Colon (tissue), 2 donors: ENCODE data around the gene MRPL27.
"Not testable (repeated sequence)": the region's sequence is repeated elsewhere in the genome, so short reads cannot be mapped to it uniquely, and the experiment has no call there.

Experiments
- FAIRE-seq: peaks from 2 replicates; lab custom pipeline; 2012; peaks lifted over from hg19 to GRCh38; lab: Jason Lieb, UNC
- donor health status: control.
- donor health status: control.

MRPL27 gene

GRCh38 chr17:50372758-50373556 lies at the start of gene MRPL27, which contains the start of gene EME1:
MRPL27 (minus strand) TSS chr17:50373184; CDS start chr17:50373170, 14 bp downstream.
EME1 (plus strand) TSS chr17:50373229; CDS start chr17:50375209, 1,980 bp downstream.
- FAIRE-seq = no peak

- no peak for FAIRE-seq
Measured at GRCh38 chr17:50422738-50423137, 49.8 kb upstream of the MRPL27 start.

- FAIRE-seq = peak; percentile 41
Measured at GRCh38 chr17:50421308-50422051, 48.5 kb upstream of the MRPL27 start.

- FAIRE-seq = no peak
Measured at GRCh38 chr17:50420419-50421112, 47.6 kb upstream of the MRPL27 start.

- FAIRE-seq = not testable (repeated sequence)
Measured at GRCh38 chr17:50419577-50419976, 46.6 kb upstream of the MRPL27 start.

GRCh38 chr17:50414808-50415207 lies 41.8 kb upstream of the MRPL27 start:
- FAIRE-seq = no peak

GRCh38 chr17:50412188-50412732 lies 39.3 kb upstream of the MRPL27 start:
- no peak for FAIRE-seq

GRCh38 chr17:50407921-50408320 lies 34.9 kb upstream of the MRPL27 start:
- FAIRE-seq = no peak

- FAIRE-seq = no peak
Measured at GRCh38 chr17:50406578-50406977, 33.6 kb upstream of the MRPL27 start.

GRCh38 chr17:50405351-50405750 lies 32.4 kb upstream of the MRPL27 start:
- FAIRE-seq = not testable (repeated sequence)

- not testable (repeated sequence) for FAIRE-seq
Measured at GRCh38 chr17:50399591-50399990, 26.6 kb upstream of the MRPL27 start.

- not testable (repeated sequence) for FAIRE-seq
Measured at GRCh38 chr17:50398672-50399071, 25.7 kb upstream of the MRPL27 start.

GRCh38 chr17:50397919-50398285 lies 24.9 kb upstream of the MRPL27 start:
- FAIRE-seq = no peak

- no peak for FAIRE-seq
Measured at GRCh38 chr17:50397111-50397918, 24.3 kb upstream of the MRPL27 start, which contains the start of gene LRRC59. LRRC59 (minus strand) TSS chr17:50397523; CDS start chr17:50397317, 206 bp downstream.

- no peak for FAIRE-seq
Measured at GRCh38 chr17:50396261-50397110, 23.5 kb upstream of the MRPL27 start.

GRCh38 chr17:50394711-50395110 lies 21.7 kb upstream of the MRPL27 start:
- no peak for FAIRE-seq

- no peak for FAIRE-seq
Measured at GRCh38 chr17:50393700-50394099, 20.7 kb upstream of the MRPL27 start.

- no peak for FAIRE-seq
Measured at GRCh38 chr17:50392621-50393020, 19.6 kb upstream of the MRPL27 start.

- FAIRE-seq = no peak
Measured at GRCh38 chr17:50389534-50389933, 16.6 kb upstream of the MRPL27 start.

- no peak for FAIRE-seq
Measured at GRCh38 chr17:50388728-50389127, 15.7 kb upstream of the MRPL27 start.
